ENCODE data around the gene CAP2.

Gene CAP2

DNA sequence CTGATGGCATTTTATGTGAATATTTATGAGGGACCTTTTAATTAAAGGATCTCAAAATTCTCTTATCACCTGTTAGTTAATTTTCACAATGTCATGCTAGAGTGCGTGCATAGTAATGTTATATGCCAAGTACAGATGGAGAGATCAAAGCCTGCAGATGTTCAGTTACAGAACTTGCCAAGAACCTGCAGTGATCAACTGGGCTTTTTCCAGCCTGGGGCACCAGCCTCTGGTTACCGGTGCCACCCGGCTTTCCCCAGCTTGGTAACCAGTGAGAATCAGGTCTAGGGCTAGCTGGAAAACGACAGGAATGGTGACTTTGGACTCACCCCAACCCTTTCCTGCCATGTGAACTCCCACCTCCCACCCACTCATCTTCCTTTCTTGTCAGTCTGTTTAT, 91.8 kb downstream of the CAP2 start:
- no peaks in the 10 kb centered on the region for H3K9me3 ChIP-seq (ENCODE audit: control insufficient read depth, low read length)
- H3K27ac ChIP-seq (ENCODE audit: low read depth, low read length, severe bottlenecking), result no peak overlapping the region
- no peaks in the 10 kb centered on the region for H3K4me1 ChIP-seq (ENCODE audit: control insufficient read depth, insufficient read depth, low read length, poor library complexity, severe bottlenecking)
- 90 to 100% methylated on average over 2 of the region's 4 CpGs for WGBS, 2 experiments (ENCODE audit: insufficient coverage in 2 of 2)
- peaks cover 40% of the 10 kb centered on the region for H3K36me3 ChIP-seq (ENCODE audit: control insufficient read depth, insufficient read depth, low read length)
- no peak overlapping the region for H3K4me3 ChIP-seq (ENCODE audit: extremely low read depth, insufficient read depth, low read length, poor library complexity, severe bottlenecking)

GRCh38 chr6:17485946-17486345, 92.6 kb downstream of the CAP2 start:
- 83 to 92% methylated on average over 1 to 2 of the region's 2 CpGs for WGBS, 2 experiments (ENCODE audit: insufficient coverage in 2 of 2)
- Histone ChIP-seq H3K27ac (ENCODE audit: low read depth, low read length, severe bottlenecking) (no peak overlapping the region), H3K36me3 (ENCODE audit: control insufficient read depth, insufficient read depth, low read length) (peaks cover 42% of the 10 kb centered on the region), H3K4me3 (ENCODE audit: extremely low read depth, insufficient read depth, low read length, poor library complexity, severe bottlenecking) (no peak overlapping the region), H3K4me1 (ENCODE audit: control insufficient read depth, insufficient read depth, low read length, poor library complexity, severe bottlenecking) (no peaks in the 10 kb centered on the region), H3K9me3 (ENCODE audit: control insufficient read depth, low read length) (no peaks in the 10 kb centered on the region)

DNA sequence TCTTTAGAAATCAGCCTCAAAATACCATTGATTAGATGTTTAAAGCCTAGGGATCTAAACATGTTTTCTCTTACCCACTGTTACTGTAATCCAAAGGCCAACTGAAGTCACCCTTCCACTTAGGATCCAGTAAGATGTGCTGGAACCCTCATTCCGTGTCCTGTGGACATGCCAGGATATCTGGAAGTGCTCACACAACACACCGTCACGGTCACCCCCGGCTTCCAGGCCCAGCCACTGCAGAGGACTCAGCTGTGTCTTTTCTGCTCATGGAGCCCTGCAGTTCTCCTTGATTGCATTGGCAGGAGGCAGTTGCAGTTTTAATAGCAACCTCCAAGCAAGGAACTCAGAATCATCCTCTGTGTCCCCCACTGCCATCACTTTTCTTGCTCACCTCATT, 93.3 kb downstream of the CAP2 start:
- Histone ChIP-seq H3K36me3 (ENCODE audit: control insufficient read depth, insufficient read depth, low read length) (peaks cover 42% of the 10 kb centered on the region), H3K27ac (ENCODE audit: low read depth, low read length, severe bottlenecking) (no peak overlapping the region), H3K4me1 (ENCODE audit: control insufficient read depth, insufficient read depth, low read length, poor library complexity, severe bottlenecking) (no peaks in the 10 kb centered on the region), H3K9me3 (ENCODE audit: control insufficient read depth, low read length) (no peaks in the 10 kb centered on the region), H3K4me3 (ENCODE audit: extremely low read depth, insufficient read depth, low read length, poor library complexity, severe bottlenecking) (no peak overlapping the region)
- WGBS, 2 experiments (ENCODE audit: insufficient coverage in 2 of 2), result 95 to 100% methylated on average over 4 of the region's 4 CpGs

DNA sequence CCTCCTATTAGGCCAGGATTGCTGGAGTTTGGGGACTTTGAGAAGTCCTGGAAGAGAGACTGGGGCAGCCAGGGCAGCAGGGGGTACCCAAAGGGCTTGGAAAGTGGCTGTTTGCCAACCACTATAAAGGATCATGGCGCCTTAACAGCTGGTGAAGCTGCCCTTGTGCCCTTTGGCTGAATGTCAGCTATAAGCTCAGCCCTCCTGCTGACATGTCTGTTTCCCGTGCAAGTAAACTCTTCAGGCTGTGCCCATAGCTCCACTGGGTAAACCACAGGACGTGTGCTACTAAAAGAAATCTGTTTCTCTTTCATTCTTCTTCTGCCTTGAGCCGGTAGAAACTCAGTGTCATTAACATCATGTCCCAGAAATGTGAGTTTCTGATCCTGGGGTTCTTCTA, 97.3 kb downstream of the CAP2 start:
- Histone ChIP-seq H3K9me3 (ENCODE audit: control insufficient read depth, low read length) (no peaks in the 10 kb centered on the region), H3K27ac (ENCODE audit: low read depth, low read length, severe bottlenecking) (no peak overlapping the region), H3K4me1 (ENCODE audit: control insufficient read depth, insufficient read depth, low read length, poor library complexity, severe bottlenecking) (peaks cover 13% of the 10 kb centered on the region), H3K4me3 (ENCODE audit: extremely low read depth, insufficient read depth, low read length, poor library complexity, severe bottlenecking) (no peak overlapping the region), H3K36me3 (ENCODE audit: control insufficient read depth, insufficient read depth, low read length) (peaks cover 45% of the 10 kb centered on the region)
- 81 to 95% methylated on average over 4 of the region's 4 CpGs for WGBS, 2 experiments (ENCODE audit: insufficient coverage in 2 of 2)

- Histone ChIP-seq H3K36me3 (ENCODE audit: control insufficient read depth, insufficient read depth, low read length) (peaks cover 43% of the 10 kb centered on the region), H3K27ac (ENCODE audit: low read depth, low read length, severe bottlenecking) (no peak overlapping the region), H3K4me1 (ENCODE audit: control insufficient read depth, insufficient read depth, low read length, poor library complexity, severe bottlenecking) (peaks cover 13% of the 10 kb centered on the region), H3K9me3 (ENCODE audit: control insufficient read depth, low read length) (no peaks in the 10 kb centered on the region), H3K4me3 (ENCODE audit: extremely low read depth, insufficient read depth, low read length, poor library complexity, severe bottlenecking) (no peak overlapping the region)
- 89 to 98% methylated on average over 6 to 7 of the region's 10 CpGs for WGBS, 2 experiments (ENCODE audit: insufficient coverage in 2 of 2)
Observed at GRCh38 chr6:17491416-17492142, 98.2 kb downstream of the CAP2 start.

GRCh38 chr6:17492350-17492749, 99.0 kb downstream of the CAP2 start:
- H3K9me3 ChIP-seq (ENCODE audit: control insufficient read depth, low read length), result no peaks in the 10 kb centered on the region
- H3K27ac ChIP-seq (ENCODE audit: low read depth, low read length, severe bottlenecking), result no peak overlapping the region
- 89 to 93% methylated on average over 6 of the region's 6 CpGs for WGBS, 2 experiments (ENCODE audit: insufficient coverage in 2 of 2)

GRCh38 chr6:17493286-17493685, 99.9 kb downstream of the CAP2 start:
- no peaks in the 10 kb centered on the region for H3K9me3 ChIP-seq (ENCODE audit: control insufficient read depth, low read length)
- peaks cover 41% of the 10 kb centered on the region for H3K36me3 ChIP-seq (ENCODE audit: control insufficient read depth, insufficient read depth, low read length)
- H3K27ac ChIP-seq (ENCODE audit: low read depth, low read length, severe bottlenecking), result no peak overlapping the region
- peaks cover 13% of the 10 kb centered on the region for H3K4me1 ChIP-seq (ENCODE audit: control insufficient read depth, insufficient read depth, low read length, poor library complexity, severe bottlenecking)
- H3K4me3 ChIP-seq (ENCODE audit: extremely low read depth, insufficient read depth, low read length, poor library complexity, severe bottlenecking), result no peak overlapping the region
- whole genome bisulfite sequencing, 2 experiments (ENCODE audit: insufficient coverage in 2 of 2), result 100% methylated on average over 1 of the region's 2 CpGs; no CpG with 5 or more reads in 1 of the 2 experiments

More at GRCh38 chr6:17492350-17492749, 99.0 kb downstream of the CAP2 start:
- Histone ChIP-seq H3K36me3 (ENCODE audit: control insufficient read depth, insufficient read depth, low read length) (peaks cover 41% of the 10 kb centered on the region), H3K4me3 (ENCODE audit: extremely low read depth, insufficient read depth, low read length, poor library complexity, severe bottlenecking) (no peak overlapping the region), H3K4me1 (ENCODE audit: control insufficient read depth, insufficient read depth, low read length, poor library complexity, severe bottlenecking) (peaks cover 13% of the 10 kb centered on the region)

DNA sequence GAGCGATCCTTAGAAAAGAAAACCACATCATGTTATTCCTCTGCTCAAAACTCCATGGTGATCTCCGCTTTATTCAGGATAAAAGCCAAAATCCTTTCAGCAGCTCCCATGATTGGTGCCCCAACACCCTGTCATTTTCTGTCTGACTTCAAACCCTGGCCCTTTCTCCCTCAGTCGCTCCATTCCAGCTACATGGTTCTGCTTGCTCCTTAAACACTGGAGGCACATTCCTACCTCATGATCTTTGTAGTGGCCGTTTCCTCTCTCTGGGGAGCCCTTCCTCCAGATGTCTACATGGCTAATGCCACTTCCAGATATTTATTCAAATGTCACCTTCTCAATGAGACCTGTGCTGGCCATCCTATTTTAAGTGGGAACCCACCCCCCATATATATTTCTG, 100.8 kb downstream of the CAP2 start:
- Histone ChIP-seq H3K4me1 (ENCODE audit: control insufficient read depth, insufficient read depth, low read length, poor library complexity, severe bottlenecking) (peaks cover 13% of the 10 kb centered on the region), H3K4me3 (ENCODE audit: extremely low read depth, insufficient read depth, low read length, poor library complexity, severe bottlenecking) (no peak overlapping the region), H3K36me3 (ENCODE audit: control insufficient read depth, insufficient read depth, low read length) (peaks cover 41% of the 10 kb centered on the region), H3K27ac (ENCODE audit: low read depth, low read length, severe bottlenecking) (no peak overlapping the region), H3K9me3 (ENCODE audit: control insufficient read depth, low read length) (no peaks in the 10 kb centered on the region)
- 95 to 100% methylated on average over 4 of the region's 4 CpGs for WGBS, 2 experiments (ENCODE audit: insufficient coverage in 2 of 2)

- no peaks in the 10 kb centered on the region for H3K9me3 ChIP-seq (ENCODE audit: control insufficient read depth, low read length)
- peaks cover 41% of the 10 kb centered on the region for H3K36me3 ChIP-seq (ENCODE audit: control insufficient read depth, insufficient read depth, low read length)
- H3K27ac ChIP-seq (ENCODE audit: low read depth, low read length, severe bottlenecking), result no peak overlapping the region
- H3K4me1 ChIP-seq (ENCODE audit: control insufficient read depth, insufficient read depth, low read length, poor library complexity, severe bottlenecking), result peaks cover 13% of the 10 kb centered on the region
- no peak overlapping the region for H3K4me3 ChIP-seq (ENCODE audit: extremely low read depth, insufficient read depth, low read length, poor library complexity, severe bottlenecking)
- WGBS, 2 experiments (ENCODE audit: insufficient coverage in 2 of 2), result 93 to 95% methylated on average over 2 of the region's 2 CpGs
Observed at GRCh38 chr6:17494919-17495318, 101.5 kb downstream of the CAP2 start.

DNA sequence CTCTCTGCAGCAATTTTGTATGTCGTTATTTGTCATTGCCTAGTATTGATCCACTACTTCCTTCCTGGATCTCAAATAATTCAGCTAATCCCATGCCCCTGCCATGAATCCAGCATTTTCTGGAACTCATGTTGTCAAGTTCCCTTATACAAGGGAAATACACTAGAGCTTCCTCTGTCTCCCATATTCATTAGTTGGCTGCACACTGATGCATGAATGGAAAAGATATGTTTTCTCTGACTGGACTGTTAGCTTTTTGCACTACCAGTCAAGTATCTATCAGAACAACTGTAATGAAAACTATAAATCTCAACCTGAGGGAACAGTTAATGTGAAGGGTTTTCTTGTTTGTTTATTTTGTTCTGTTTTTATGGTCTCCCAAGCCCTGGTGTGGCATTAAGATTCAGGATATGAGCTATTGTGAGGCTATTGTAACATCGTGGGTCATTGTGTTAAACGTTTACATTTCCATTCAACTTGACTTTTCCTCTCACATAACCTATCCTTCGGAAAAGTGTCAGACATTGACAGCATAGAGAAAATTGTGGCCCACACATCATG, 104.2 kb downstream of the CAP2 start:
- Histone ChIP-seq H3K27ac (ENCODE audit: low read depth, low read length, severe bottlenecking) (peak overlapping the region; percentile 1), H3K4me1 (ENCODE audit: control insufficient read depth, insufficient read depth, low read length, poor library complexity, severe bottlenecking) (peaks cover 13% of the 10 kb centered on the region), H3K36me3 (ENCODE audit: control insufficient read depth, insufficient read depth, low read length) (peaks cover 40% of the 10 kb centered on the region), H3K9me3 (ENCODE audit: control insufficient read depth, low read length) (no peaks in the 10 kb centered on the region), H3K4me3 (ENCODE audit: extremely low read depth, insufficient read depth, low read length, poor library complexity, severe bottlenecking) (no peak overlapping the region)
- WGBS, 2 experiments (ENCODE audit: insufficient coverage in 2 of 2), result 92 to 100% methylated on average over 1 to 2 of the region's 4 CpGs

- Histone ChIP-seq H3K4me1 (ENCODE audit: control insufficient read depth, insufficient read depth, low read length, poor library complexity, severe bottlenecking) (peaks cover 6% of the 10 kb centered on the region), H3K36me3 (ENCODE audit: control insufficient read depth, insufficient read depth, low read length) (peaks cover 24% of the 10 kb centered on the region), H3K27ac (ENCODE audit: low read depth, low read length, severe bottlenecking) (no peak overlapping the region), H3K9me3 (ENCODE audit: control insufficient read depth, low read length) (no peaks in the 10 kb centered on the region), H3K4me3 (ENCODE audit: extremely low read depth, insufficient read depth, low read length, poor library complexity, severe bottlenecking) (no peak overlapping the region)
- WGBS, 2 experiments (ENCODE audit: insufficient coverage in 2 of 2), result 87 to 95% methylated on average over 2 of the region's 3 CpGs
Observed at GRCh38 chr6:17501442-17501841, 108.0 kb downstream of the CAP2 start.

Data from mesodermal cell (in vitro differentiated cells).